ENCODE measurements around the gene CFAP221.

CFAP221 gene

DNA sequence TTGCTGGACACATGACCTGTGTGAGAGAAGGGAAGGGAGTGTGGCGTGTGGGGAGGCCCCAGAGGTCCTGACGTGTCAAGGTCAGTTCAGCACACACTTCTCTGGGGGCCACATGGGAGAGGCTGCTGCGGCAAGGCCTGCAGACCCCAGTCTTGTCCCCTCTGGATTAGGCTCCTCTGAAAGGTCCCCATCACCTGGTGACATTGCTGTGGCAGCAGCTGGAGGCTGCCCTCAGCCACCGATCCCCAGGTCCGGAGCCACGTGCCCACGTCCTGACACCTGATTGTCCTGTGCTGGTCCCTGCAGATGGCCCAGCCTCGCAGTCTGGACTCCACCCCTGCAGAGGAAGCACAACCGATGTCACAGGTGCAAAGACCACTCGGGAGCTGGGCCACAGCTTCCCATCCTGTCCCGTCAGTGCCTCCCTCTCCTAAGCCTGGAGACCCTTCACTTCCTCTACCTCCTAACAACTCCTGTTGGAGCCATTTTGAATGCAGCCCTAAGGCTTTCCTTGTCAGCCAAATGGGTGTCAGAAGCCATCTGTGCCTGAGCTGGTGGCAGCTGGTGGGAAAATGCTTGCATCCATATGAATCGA lies 147.5 kb downstream of the CFAP221 start:
- H3K4me3 ChIP-seq (replicated peaks in 1 of 2; ENCODE audit: low read depth in 2 of 2, low read length in 2 of 2) = no peak overlapping the region
- TF ChIP-seq, protein P1, sequence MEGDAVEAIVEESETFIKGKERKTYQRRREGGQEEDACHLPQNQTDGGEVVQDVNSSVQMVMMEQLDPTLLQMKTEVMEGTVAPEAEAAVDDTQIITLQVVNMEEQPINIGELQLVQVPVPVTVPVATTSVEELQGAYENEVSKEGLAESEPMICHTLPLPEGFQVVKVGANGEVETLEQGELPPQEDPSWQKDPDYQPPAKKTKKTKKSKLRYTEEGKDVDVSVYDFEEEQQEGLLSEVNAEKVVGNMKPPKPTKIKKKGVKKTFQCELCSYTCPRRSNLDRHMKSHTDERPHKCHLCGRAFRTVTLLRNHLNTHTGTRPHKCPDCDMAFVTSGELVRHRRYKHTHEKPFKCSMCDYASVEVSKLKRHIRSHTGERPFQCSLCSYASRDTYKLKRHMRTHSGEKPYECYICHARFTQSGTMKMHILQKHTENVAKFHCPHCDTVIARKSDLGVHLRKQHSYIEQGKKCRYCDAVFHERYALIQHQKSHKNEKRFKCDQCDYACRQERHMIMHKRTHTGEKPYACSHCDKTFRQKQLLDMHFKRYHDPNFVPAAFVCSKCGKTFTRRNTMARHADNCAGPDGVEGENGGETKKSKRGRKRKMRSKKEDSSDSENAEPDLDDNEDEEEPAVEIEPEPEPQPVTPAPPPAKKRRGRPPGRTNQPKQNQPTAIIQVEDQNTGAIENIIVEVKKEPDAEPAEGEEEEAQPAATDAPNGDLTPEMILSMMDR (IDR thresholded peaks at IDR 0.05; ENCODE audit: low read depth, low read length) = no peak
- DNase-seq (ENCODE audit: low read depth in 2 of 2) = no peak

DNA sequence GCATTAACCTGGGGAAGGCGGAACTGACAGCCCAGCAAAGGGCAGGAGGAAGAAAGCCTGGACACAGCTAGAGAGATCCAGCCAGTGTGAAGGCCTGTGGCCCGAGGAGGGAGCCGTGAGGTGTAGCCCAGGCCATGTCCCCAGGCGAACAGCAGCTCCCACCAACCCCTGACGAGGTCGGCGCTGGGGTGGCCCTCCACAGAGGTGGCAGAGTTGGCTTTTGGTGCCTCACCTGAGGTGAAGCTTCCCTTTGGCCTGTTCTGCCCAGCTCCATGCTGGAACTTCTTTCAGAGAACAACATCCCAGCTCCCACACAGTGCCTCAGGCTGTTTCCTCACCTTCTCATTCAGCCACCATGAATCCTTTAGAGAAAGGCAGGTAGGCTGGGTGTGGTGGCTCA lies 148.1 kb downstream of the CFAP221 start:
- DNase-seq (ENCODE audit: low read depth in 2 of 2) = no peak
- TF ChIP-seq, protein P1 (IDR thresholded peaks at IDR 0.05; ENCODE audit: low read depth, low read length) = no peak
- no peak overlapping the region for H3K4me3 ChIP-seq (replicated peaks in 1 of 2; ENCODE audit: low read depth in 2 of 2, low read length in 2 of 2)

DNA sequence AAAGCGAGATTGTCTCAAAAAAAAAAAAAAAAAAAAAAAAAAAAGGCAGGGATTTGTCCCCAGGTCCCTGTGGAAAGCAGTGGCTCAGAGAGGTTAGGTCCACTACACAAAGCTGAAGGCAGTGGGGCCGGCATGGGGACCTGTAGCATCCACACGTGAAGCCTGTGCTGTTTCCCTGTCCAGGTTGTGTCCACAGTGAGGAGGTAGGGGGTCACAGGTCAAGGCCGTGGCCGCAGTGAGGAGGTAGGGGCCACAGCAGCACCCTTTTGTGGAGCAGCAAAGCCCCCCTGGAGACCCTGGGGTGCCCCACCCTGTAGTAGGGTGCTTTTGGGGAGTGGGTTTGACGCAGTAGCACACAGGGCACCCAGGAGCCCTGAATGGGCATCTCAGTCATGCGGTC lies 148.7 kb downstream of the CFAP221 start:
- H3K4me3 ChIP-seq (replicated peaks in 1 of 2; ENCODE audit: low read depth in 2 of 2, low read length in 2 of 2) = no peak overlapping the region
- DNase-seq (ENCODE audit: low read depth in 2 of 2) = no peak
- TF ChIP-seq, protein P1 (IDR thresholded peaks at IDR 0.05; ENCODE audit: low read depth, low read length) = no peak

DNA sequence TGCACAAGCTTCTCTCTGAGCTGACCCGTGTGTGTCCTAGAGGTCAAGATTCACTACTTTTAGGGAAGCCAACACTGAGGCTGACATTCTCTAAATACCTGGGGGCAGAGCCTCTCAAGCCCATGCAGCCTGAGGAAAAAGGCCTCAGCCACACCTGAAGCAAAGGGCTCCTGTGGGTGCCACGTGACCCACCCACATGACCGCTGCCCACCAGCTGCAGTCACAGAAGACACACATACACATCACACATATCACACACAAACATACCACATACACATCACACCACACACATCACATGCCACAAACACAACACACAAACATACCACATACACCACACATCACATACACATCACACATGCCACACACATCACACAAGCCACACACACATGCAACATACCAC lies 149.3 kb downstream of the CFAP221 start:
- no peak overlapping the region for H3K4me3 ChIP-seq (replicated peaks in 1 of 2; ENCODE audit: low read depth in 2 of 2, low read length in 2 of 2)
- TF ChIP-seq, protein P1 (IDR thresholded peaks at IDR 0.05; ENCODE audit: low read depth, low read length) = no peak
- no peak for DNase-seq (ENCODE audit: low read depth in 2 of 2)

DNA sequence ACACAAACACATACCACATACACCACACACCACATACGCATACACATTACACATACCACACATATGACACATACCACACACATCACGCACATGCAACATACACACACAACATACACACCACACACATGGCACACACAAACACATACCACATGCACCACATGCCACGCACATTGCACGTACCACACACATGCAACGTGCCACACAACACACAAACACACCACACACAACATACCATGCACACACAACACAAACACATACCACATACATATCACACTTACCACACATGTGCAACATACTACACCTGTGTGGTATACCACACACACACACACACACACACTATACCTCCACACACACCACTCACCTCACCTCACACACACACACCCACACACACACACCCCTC lies 149.7 kb downstream of the CFAP221 start:
- H3K4me3 ChIP-seq (replicated peaks in 1 of 2; ENCODE audit: low read depth in 2 of 2, low read length in 2 of 2) = no peak overlapping the region
- TF ChIP-seq, protein P1 (IDR thresholded peaks at IDR 0.05; ENCODE audit: low read depth, low read length) = no peak
- DNase-seq (ENCODE audit: low read depth in 2 of 2) = no peak

DNA sequence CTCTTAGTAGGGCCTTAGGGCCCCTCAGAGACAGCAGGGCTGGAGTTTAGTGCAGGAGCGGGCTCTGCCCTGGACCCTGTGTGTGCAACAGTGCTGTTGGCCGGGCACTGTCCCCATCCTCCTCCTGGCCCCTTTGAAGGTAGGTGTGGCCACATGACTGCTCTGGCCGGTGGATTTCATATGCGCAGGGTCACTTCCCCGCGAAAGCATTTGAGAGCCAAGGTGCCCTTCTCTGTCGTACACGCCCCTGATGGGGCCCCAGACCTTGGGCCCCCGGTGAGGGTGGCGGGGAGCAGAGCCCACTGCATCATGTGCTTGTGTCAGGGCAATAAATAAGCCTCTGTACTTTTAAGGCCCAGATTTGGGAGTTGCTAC lies 150.2 kb downstream of the CFAP221 start:
- no peak overlapping the region for H3K4me3 ChIP-seq (replicated peaks in 1 of 2; ENCODE audit: low read depth in 2 of 2, low read length in 2 of 2)
- TF ChIP-seq, protein P1 (IDR thresholded peaks at IDR 0.05; ENCODE audit: low read depth, low read length) = no peak
- DNase-seq (ENCODE audit: low read depth in 2 of 2) = no peak

Measured in cardiac fibroblast (primary cell).